ENCODE results near the gene TLL1.

The TLL1 gene

DNA sequence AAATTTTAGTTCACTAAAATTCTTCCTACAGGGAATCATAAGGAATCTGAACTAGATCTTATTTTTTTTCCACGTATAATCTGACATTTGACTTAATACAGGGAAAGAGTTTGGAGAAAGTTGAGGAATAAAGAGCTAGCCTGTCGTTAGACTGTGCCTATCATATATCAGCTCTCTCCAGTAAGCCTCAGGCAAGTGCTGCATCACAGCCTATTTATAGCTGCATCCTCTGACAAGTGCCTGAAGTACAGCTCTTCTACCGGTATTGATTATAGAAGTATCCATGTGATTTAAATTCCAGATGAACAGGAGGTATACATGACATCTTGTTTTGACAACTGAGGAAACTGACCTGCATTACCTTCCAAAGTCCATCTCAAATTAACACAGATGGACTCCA lies 248.9 kb downstream of the TLL1 start:
- DNase-seq = no peak
- TF ChIP-seq, protein P1, sequence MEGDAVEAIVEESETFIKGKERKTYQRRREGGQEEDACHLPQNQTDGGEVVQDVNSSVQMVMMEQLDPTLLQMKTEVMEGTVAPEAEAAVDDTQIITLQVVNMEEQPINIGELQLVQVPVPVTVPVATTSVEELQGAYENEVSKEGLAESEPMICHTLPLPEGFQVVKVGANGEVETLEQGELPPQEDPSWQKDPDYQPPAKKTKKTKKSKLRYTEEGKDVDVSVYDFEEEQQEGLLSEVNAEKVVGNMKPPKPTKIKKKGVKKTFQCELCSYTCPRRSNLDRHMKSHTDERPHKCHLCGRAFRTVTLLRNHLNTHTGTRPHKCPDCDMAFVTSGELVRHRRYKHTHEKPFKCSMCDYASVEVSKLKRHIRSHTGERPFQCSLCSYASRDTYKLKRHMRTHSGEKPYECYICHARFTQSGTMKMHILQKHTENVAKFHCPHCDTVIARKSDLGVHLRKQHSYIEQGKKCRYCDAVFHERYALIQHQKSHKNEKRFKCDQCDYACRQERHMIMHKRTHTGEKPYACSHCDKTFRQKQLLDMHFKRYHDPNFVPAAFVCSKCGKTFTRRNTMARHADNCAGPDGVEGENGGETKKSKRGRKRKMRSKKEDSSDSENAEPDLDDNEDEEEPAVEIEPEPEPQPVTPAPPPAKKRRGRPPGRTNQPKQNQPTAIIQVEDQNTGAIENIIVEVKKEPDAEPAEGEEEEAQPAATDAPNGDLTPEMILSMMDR (IDR thresholded peaks at IDR 0.05; ENCODE audit: low read depth, low read length) = no peak
- H3K4me3 ChIP-seq (ENCODE audit: low read depth, low read length) = no peak overlapping the region
- H3K27me3 ChIP-seq = no peaks in the 10 kb centered on the region; the same call in 1 of the 2 replicates
- no peaks in the 10 kb centered on the region for H3K36me3 ChIP-seq
- H3K4me1 ChIP-seq = no peaks in the 10 kb centered on the region
- no peaks in the 10 kb centered on the region for H3K9me3 ChIP-seq

DNA sequence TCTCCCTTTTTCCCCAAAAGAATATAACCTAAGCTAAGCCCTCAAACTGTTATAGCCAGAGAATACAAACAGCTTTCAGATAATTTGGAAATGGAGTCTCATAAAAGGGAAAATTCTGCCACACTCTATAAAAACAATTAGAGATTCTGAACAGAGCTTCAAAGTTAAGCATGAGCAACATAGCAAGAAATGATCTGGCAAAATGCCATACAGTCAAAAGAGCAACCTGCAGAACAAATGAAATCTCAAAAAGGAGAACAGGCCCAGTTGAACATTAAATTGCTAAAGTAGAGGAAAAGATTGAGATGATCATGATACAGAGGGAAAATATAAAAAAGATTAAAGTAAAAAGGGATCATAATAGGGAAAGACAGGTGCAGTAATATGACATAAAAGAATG lies 250.5 kb downstream of the TLL1 start:
- Histone ChIP-seq H3K27me3 (no peaks in the 10 kb centered on the region; the same call in 1 of the 2 replicates), H3K4me1 (no peaks in the 10 kb centered on the region), H3K36me3 (no peaks in the 10 kb centered on the region), H3K4me3 (ENCODE audit: low read depth, low read length) (no peak overlapping the region), H3K9me3 (no peaks in the 10 kb centered on the region)
- no peak for DNase-seq
- TF ChIP-seq, protein P1 (IDR thresholded peaks at IDR 0.05; ENCODE audit: low read depth, low read length) = no peak

DNA sequence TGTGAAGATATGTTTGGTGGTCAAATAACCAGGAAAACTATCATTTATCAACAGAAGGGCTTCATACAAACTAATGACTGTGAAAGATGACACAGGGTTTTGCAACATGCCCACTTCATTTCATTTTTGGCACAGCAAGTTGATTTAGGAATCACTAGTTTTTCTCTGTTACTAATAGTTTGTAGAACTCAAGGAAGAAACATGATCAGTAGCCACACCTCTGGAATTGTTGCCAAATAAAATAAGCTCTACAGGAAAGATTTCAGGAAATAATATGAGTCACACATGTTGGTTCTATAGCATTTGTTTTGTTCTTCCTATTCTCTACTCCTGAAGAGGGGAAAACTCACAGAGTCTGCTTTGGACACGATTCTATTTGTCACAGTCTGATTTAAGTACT lies 255.4 kb downstream of the TLL1 start:
- H3K9me3 ChIP-seq = no peaks in the 10 kb centered on the region
- no peaks in the 10 kb centered on the region for H3K36me3 ChIP-seq
- H3K4me3 ChIP-seq (ENCODE audit: low read depth, low read length) = no peak overlapping the region
- no peak for DNase-seq
- H3K4me1 ChIP-seq = no peaks in the 10 kb centered on the region
- H3K27me3 ChIP-seq = no peaks in the 10 kb centered on the region; the same call in 1 of the 2 replicates
- TF ChIP-seq, protein P1 (IDR thresholded peaks at IDR 0.05; ENCODE audit: low read depth, low read length) = no peak

DNA sequence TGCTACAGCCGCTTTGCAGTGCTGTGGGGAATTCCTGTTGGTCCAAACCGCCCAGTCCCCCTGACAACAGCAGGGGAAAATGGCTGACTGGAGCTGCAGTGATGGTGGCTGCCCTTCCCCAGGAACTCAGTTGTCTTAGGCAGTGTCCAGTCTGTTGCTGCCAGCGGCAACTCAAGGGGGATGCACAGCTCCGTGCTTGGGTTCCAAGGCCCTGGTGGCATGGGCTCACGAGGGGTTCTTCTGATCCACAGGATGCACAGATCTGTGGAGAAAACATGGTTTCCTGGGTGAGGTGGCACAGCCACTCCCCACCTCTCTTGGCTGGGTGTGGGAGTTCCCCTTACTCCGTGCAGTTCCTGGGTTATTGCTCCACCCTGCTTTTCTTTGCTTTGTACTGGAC lies 261.2 kb downstream of the TLL1 start:
- Histone ChIP-seq H3K4me1 (no peaks in the 10 kb centered on the region), H3K4me3 (ENCODE audit: low read depth, low read length) (no peak overlapping the region), H3K27me3 (no peaks in the 10 kb centered on the region), H3K9me3 (no peaks in the 10 kb centered on the region), H3K36me3 (no peaks in the 10 kb centered on the region)
- TF ChIP-seq, protein P1 (IDR thresholded peaks at IDR 0.05; ENCODE audit: low read depth, low read length) = no peak
- DNase-seq = no peak

DNA sequence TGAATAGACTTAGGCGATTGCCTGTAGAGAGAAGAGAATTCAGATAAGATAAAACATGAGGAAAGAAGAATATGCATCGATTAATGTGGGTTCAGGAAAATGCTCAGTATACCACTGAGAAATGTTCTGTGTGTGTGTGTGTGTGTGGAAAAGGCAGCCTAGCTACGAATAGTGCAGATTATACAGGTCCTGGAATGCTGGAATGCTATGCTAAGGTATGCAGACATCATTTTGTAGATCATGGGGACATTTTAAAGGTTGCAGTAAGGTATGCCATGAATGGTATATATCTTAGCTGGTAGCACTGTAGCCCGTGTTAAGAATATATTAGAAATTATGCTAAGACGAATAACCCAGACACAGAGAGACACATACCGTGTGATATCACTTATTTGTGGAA lies 267.9 kb downstream of the TLL1 start:
- Histone ChIP-seq H3K4me1 (no peaks in the 10 kb centered on the region), H3K36me3 (no peaks in the 10 kb centered on the region)
- TF ChIP-seq, protein P1 (IDR thresholded peaks at IDR 0.05; ENCODE audit: low read depth, low read length) = no peak

DNA sequence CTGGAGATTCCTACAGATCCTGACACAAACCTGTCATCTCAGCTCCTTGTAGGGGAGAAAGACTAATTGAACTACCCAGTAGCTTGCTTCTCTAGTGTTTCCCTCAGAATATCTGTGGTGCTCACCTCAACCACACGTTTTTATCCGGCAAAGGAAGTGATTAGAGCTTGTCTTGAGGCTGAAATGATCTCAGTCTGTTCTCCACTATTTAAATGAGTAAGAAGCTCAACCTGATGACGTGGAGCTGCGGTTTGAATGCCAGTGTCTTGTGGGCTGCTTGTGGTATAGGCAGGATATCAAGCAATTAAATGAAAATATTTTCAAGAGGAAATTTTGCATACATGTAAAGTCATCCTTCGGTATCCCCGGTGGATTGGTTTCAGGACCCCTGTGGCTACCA lies 270.2 kb downstream of the TLL1 start:
- Histone ChIP-seq H3K27me3 (peaks cover 4% of the 10 kb centered on the region), H3K4me3 (ENCODE audit: low read depth, low read length) (no peak overlapping the region), H3K9me3 (no peaks in the 10 kb centered on the region), H3K4me1 (no peaks in the 10 kb centered on the region), H3K36me3 (no peaks in the 10 kb centered on the region)
- TF ChIP-seq, protein P1 (IDR thresholded peaks at IDR 0.05; ENCODE audit: low read depth, low read length) = no peak
- no peak for DNase-seq

More for the DNA sequence above, 267.9 kb downstream of the TLL1 start:
- DNase-seq = no peak
- no peak overlapping the region for H3K4me3 ChIP-seq (ENCODE audit: low read depth, low read length)
- peaks cover 4% of the 10 kb centered on the region for H3K27me3 ChIP-seq
- no peaks in the 10 kb centered on the region for H3K9me3 ChIP-seq
